ENCODE data around the gene TPRG1L.
A peak's percentile ranks its signal among the peaks of the same experiment; 100 is the strongest.

TPRG1L gene

GRCh38 chr1:3645247-3645646 is 20.4 kb downstream of the TPRG1L start:
- DNase-seq (ENCODE audit: low read depth, low spot score) = no peak

DNA sequence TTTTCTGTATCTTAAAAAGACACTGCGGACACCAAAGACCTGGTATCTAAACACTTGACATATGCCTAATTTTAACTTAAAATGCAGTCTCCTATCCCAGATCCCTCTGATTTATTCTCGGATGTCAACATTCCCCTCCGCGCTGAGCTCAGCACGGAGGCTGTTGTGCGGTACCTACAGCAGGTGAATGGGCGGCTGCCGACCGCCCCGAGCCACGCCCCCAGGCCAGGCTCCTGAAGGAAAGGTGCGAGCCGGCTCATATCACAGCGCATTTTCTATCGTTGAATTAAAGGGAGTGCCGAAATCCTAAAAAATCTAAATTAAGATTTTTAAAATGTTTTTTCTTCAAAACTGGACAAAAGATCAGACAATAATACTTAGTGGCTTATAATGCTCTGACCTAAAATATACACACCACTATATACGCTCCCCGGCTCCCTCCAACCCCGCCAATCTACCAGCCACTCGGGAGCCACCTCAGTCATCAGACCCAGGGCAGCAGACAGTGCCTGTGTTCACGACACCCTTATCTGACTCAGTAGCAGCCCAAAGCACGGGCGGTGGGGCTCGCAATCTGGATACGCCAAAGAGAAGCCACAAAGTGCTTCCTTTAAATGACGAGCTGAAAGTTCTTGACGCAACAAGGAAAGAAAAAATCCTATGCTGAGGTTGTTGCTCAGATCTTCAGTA is 21.0 kb downstream of the TPRG1L start:
- DNase-seq (ENCODE audit: low read depth, low spot score) = no peak

- no peak for DNase-seq (ENCODE audit: low read depth, low spot score)
Measured at GRCh38 chr1:3646596-3646995, 21.8 kb downstream of the TPRG1L start.

GRCh38 chr1:3649342-3650247 is 24.8 kb downstream of the TPRG1L start, which contains the start of gene WRAP73:
TSS of gene WRAP73 (minus strand) at chr1:3650103. CDS start at chr1:3649999, 104 bp downstream.
- DNase-seq (ENCODE audit: low read depth, low spot score) = peak; percentile 81

GRCh38 chr1:3650248-3651025 is 25.6 kb downstream of the TPRG1L start:
- DNase-seq (ENCODE audit: low read depth, low spot score) = no peak

DNA sequence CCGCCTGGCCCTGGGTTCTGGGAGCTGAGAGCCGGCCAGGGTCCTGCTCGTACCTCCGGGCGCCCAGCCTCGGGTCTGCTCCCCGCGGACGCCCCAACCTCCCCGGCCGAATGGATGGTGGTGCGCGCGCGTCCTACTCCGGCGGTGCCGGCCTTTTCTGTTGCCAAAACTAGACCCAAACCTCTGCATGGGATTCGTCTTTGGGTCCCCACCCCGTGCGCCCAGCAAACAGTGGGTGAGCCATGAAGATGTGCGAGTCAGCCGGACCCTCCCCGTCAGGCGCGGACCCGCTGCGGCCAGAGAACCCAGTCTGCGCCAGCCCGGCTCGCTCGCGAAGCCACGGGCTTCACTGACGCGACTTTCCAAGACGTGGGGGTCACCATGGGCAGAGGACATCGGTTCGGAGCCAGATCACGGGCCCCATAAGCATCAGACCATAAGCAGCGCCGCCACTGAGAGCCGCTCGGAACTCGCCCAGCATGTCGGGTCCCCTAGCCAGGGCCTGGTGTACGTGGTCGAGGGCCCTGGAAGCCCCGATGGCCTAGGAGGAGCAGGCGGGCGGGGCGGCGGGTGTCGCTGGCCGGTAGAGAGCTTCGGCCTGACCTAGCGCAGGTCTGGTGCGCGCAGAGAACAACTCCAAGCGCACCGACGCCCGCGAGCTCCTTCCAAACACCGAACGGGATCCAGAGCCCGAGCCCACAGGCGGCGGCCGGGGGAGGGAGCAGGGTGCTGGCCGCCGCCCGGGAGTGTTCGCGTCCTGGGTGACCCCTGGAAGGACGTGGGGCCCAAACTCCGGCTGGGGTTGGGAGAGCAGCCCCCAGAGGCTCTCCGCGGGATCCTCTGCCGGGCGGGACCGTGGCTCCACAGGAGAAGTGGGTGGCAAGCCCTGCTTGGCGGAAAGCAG is 26.5 kb downstream of the TPRG1L start:
- DNase-seq (ENCODE audit: low read depth, low spot score) = no peak

- DNase-seq (ENCODE audit: low read depth, low spot score) = no peak
Measured at GRCh38 chr1:3651930-3652547, 27.2 kb downstream of the TPRG1L start, which contains the start of gene TP73. TSS of gene TP73 (plus strand) at chr1:3652516. CDS start at chr1:3682366, 29,850 bp downstream.

DNA sequence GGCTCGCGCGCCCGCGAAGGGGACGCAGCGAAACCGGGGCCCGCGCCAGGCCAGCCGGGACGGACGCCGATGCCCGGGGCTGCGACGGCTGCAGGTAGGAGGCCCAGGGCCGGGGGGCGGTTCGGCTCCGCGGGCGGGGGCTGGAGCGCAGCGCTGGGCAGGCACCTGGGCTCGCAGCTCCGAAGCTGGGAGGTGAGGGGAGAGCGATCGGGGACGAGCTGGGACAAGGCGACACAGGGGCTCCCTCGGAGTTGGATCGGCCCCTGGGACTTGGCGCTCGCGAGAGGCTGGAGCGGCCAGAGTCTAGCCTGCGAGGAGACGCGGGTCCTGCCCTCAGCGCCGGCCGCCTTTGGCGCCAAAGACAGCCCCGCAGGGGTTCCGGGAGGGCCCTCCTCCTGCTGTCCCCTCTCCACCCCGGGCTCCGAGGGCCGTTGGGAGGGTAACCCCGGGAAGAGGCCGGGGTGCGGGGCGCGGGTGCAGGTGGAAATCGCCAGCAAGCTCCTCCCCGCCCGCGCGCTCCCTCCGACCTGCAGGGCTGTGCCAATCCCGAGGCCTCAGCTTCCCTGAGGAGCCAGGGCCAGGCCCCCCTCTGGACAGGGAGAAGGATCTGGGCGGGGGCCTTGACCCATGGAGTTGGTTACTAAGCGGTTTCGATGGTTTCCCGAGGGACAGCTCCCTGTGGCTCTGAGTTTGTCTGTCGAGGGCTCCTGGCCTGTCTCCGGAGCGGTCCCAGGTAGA is 27.9 kb downstream of the TPRG1L start:
- DNase-seq (ENCODE audit: low read depth, low spot score) = no peak

DNA sequence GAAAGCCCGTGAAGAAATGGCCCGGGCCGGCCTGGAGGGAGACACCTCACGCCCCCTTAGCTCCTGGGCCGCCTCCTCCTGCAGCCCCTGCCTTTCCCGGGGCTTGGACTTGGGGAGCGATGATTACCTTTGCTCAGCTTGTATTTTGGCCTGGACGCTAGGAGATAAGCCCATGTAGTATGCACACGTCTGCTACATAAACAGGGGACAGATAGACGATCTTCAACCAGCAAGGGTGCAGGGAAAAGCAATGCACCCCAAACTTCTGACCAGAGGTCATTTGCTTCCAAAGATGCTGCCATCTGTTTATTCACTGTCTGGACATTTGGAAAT is 28.4 kb downstream of the TPRG1L start:
- DNase-seq (ENCODE audit: low read depth, low spot score) = no peak

- DNase-seq (ENCODE audit: low read depth, low spot score) = no peak
Measured at GRCh38 chr1:3654549-3655281, 29.9 kb downstream of the TPRG1L start.

- no peak for DNase-seq (ENCODE audit: low read depth, low spot score)
Measured at GRCh38 chr1:3656450-3657095, 31.8 kb downstream of the TPRG1L start.

GRCh38 chr1:3657096-3657475 is 32.3 kb downstream of the TPRG1L start:
- DNase-seq (ENCODE audit: low read depth, low spot score) = no peak

DNA sequence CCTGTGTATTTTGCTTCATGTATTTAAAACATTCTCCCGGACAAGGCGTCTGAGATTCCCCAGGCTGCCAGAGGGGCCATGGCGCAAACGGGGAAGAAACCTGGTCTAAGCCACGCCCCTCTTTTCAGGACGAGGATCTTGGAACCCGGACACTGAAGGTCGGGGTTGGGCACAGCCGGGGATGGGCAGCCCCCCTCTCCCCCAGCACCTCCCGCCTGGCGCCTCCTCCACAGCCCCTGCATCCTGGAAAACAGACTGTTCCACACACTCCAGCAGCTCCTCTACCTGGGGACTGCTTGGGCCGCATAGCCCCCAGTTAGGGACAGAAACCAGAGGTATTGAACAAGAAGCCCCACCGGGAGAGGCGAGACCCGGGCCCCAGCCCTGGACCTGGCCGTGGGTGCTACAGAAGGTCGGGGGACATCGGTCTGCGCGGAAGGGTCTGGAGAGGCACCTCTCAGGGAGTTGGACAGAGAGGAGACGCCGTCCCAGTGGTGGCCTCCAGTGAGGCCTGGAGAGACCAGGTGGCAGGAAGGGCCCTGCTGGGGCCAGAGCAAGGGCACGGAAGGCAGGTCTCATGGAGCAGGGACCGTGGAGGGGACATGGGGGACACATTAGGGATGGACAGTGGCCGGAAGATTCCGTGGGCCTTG is 32.9 kb downstream of the TPRG1L start:
- DNase-seq (ENCODE audit: low read depth, low spot score) = no peak

- DNase-seq (ENCODE audit: low read depth, low spot score) = no peak
Measured at GRCh38 chr1:3658231-3658615, 33.4 kb downstream of the TPRG1L start.

DNA sequence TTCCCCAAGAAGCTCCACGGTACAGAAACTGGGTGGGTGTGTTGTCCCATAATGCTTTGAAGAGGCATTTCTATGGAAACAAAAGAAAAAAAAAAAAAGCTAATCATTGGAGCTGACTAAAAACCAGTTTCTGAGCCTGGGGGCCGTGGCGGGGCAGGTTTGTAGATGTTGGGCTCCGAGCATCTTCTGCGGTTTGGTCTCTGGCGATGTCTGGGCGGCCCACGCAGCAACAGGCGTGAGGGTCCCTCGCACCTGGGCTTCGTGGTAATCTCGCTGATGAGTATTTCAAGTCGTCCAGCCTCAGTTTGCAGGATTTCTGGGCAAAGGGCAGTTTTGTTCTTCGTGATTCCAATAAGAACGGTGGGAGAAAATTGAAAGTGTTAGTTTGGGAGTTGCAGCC is 34.3 kb downstream of the TPRG1L start:
- no peak for DNase-seq (ENCODE audit: low read depth, low spot score)

DNA sequence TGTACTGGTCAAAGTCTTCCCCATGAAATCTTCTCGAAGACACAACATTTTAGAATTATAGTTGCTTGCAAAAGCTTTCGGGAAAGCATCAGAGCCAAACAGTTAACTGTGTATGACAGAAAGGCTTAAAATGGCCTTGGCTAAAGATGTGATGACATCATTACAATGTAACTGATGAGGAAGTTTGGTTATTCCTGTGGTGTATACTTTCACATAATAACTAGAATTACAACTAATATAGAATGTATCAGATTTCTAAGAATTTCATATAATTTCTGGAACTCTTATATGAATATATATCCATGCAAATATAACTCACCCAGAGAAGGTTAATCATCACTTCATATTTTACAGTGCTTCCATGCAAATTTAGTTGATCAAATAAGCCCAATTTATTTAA is 35.9 kb downstream of the TPRG1L start:
- DNase-seq (ENCODE audit: low read depth, low spot score) = no peak

GRCh38 chr1:3661631-3662030 is 36.8 kb downstream of the TPRG1L start:
- DNase-seq (ENCODE audit: low read depth, low spot score) = no peak

- DNase-seq (ENCODE audit: low read depth, low spot score) = no peak
Measured at GRCh38 chr1:3662080-3662671, 37.4 kb downstream of the TPRG1L start.

Data from activated naive CD8-positive, alpha-beta T cell treated with anti-CD3 and anti-CD28 coated beads, Interleukin-2, amount 50 U/mL, for 16 hours (primary cell).